Fibroblast of skin of left quadriceps (primary cell): ENCODE data around the gene ACP1.

Experiments used
- DNase-seq, 2 experiments: peaks; one replicate each; pipeline ENCODE4 v3.0.0-alpha.2; 2013; ENCODE audit warnings: low read depth in 2 of 2

ACP1 gene

GRCh38 chr2:280650-281110, 15.9 kb downstream of the ACP1 start:
- no peak for DNase-seq

- no peak for DNase-seq
Measured at GRCh38 chr2:281381-281780, 16.6 kb downstream of the ACP1 start.

GRCh38 chr2:282371-283263, 17.9 kb downstream of the ACP1 start:
- DNase-seq = no peak

- no peak for DNase-seq
Measured at GRCh38 chr2:283996-284794, 19.4 kb downstream of the ACP1 start.

- DNase-seq = no peak
Measured at GRCh38 chr2:284896-285492, 20.2 kb downstream of the ACP1 start.

GRCh38 chr2:285531-285930, 20.8 kb downstream of the ACP1 start:
- peak; percentile 38 to 42 for DNase-seq

GRCh38 chr2:286035-286434, 21.3 kb downstream of the ACP1 start:
- no peak for DNase-seq

GRCh38 chr2:286774-287392, 22.1 kb downstream of the ACP1 start:
- no peak for DNase-seq

GRCh38 chr2:287471-287885, 22.7 kb downstream of the ACP1 start:
- DNase-seq = no peak

- DNase-seq = no peak
Measured at GRCh38 chr2:287911-288757, 23.4 kb downstream of the ACP1 start, which contains the start of gene ALKAL2. Gene ALKAL2 (minus strand): TSS chr2:288091. CDS start chr2:287835, 256 bp downstream.

- DNase-seq = no peak
Measured at GRCh38 chr2:288758-289361, 24.1 kb downstream of the ACP1 start.

- no peak for DNase-seq
Measured at GRCh38 chr2:289362-290089, 24.8 kb downstream of the ACP1 start.

- peak; percentile 27 to 31 for DNase-seq
Measured at GRCh38 chr2:290090-290722, 25.5 kb downstream of the ACP1 start.

GRCh38 chr2:295090-295489, 30.3 kb downstream of the ACP1 start:
- no peak for DNase-seq

GRCh38 chr2:296354-296753, 31.6 kb downstream of the ACP1 start:
- DNase-seq = no peak

- DNase-seq = no peak
Measured at GRCh38 chr2:305366-305765, 40.6 kb downstream of the ACP1 start.

GRCh38 chr2:309148-309953, 44.6 kb downstream of the ACP1 start:
- no peak for DNase-seq

- DNase-seq = no peak
Measured at GRCh38 chr2:309954-310510, 45.3 kb downstream of the ACP1 start.
